CD4-positive, alpha-beta T cell (primary cell): ENCODE measurements around the gene PDLIM1. TPM values are rescaled to one million over a fixed set of nuclear protein-coding genes. Genes with fewer than 3 reads are reported as not detected.

Source experiments
- ATAC-seq: fragments of 200-7000 bp; cut with Tn5 transposase; one replicate; pipeline ENCODE4 v1.10.0; 2022; ENCODE audit warnings: mild to moderate bottlenecking; ENCODE audit not compliant: poor library complexity
- CTCF ChIA-PET: fragments of 350-600 bp; sonication (Branson Sonifier 250); formaldehyde crosslinking; loops from one replicate; lab custom pipeline; 2021; ENCODE audit warnings: antibody characterized with exemption, inconsistent platforms; lab: Charles Lee
- POLR2A ChIA-PET: fragments of 350-600 bp; sonication (Branson Sonifier 250); formaldehyde crosslinking; loops from one replicate; lab custom pipeline; 2021; ENCODE audit warnings: antibody characterized with exemption, inconsistent platforms; lab: Charles Lee
- DNase-seq, 14 experiments: peaks; one replicate each; pipeline ENCODE4 v3.0.0-alpha.2; 2013 to 2020; ENCODE audit warnings: mixed read lengths in 2 of 14
- H3K27ac ChIP-seq, 2 donors: one replicate each; pipeline versions ENCODE4 v1.5.1 to v1.7.0; 2013; ENCODE audit warnings: low read length in 2 of 2, low read depth in 1 of 2, mild to moderate bottlenecking in 1 of 2
- H3K27me3 ChIP-seq, 2 experiments: 1 replicate in 1 of 2; 2 replicates in 1 of 2; pipeline versions ENCODE4 v1.6.1 to v1.7.0; 2013; ENCODE audit warnings: low read length in 2 of 2, control low read depth in 1 of 2, mild to moderate bottlenecking in 1 of 2, moderate library complexity in 1 of 2; ENCODE audit not compliant: insufficient read depth in 2 of 2, control insufficient read depth in 1 of 2
- H3K36me3 ChIP-seq: one replicate; pipeline ENCODE4 v1.6.1; 2013; ENCODE audit warnings: low read length, control low read depth; ENCODE audit not compliant: insufficient read depth
- H3K4me1 ChIP-seq: one replicate; pipeline ENCODE4 v1.6.1; 2013; ENCODE audit warnings: low read length, control low read depth; ENCODE audit not compliant: insufficient read depth
- H3K4me3 ChIP-seq: one replicate; pipeline ENCODE4 v1.5.1; 2013; ENCODE audit warnings: mild to moderate bottlenecking, low read length, moderate library complexity
- H3K9me3 ChIP-seq, 2 experiments: 1 replicate in 1 of 2; 2 replicates in 1 of 2; pipeline versions ENCODE4 v1.6.1 to v1.7.0; 2013; ENCODE audit warnings: low read length in 2 of 2, mild to moderate bottlenecking in 2 of 2, control low read depth in 1 of 2, moderate library complexity in 1 of 2; ENCODE audit not compliant: control insufficient read depth in 1 of 2, insufficient read depth in 1 of 2
- H3K27ac Mint-ChIP-seq: one replicate; pipeline ENCODE4 v1.8.0; 2020; ENCODE audit warnings: mixed read lengths
- H3K27me3 Mint-ChIP-seq: one replicate; pipeline ENCODE4 v1.8.0; 2021; ENCODE audit warnings: mixed read lengths
- H3K36me3 Mint-ChIP-seq: one replicate; pipeline ENCODE4 v1.8.0; 2021; ENCODE audit warnings: low read depth, mixed read lengths
- H3K4me1 Mint-ChIP-seq: one replicate; pipeline ENCODE4 v1.8.0; 2021; ENCODE audit warnings: low read depth, mixed read lengths
- H3K4me3 Mint-ChIP-seq: one replicate; pipeline ENCODE4 v1.8.0; 2020; ENCODE audit warnings: mild to moderate bottlenecking, mixed read lengths
- H3K9me3 Mint-ChIP-seq: one replicate; pipeline ENCODE4 v1.8.0; 2020; ENCODE audit warnings: mixed read lengths
- intact Hi-C, 2 experiments: fragments of 100-400 bp; cut with DNase I in 1 of 2; cut with micrococcal nuclease in 1 of 2; formaldehyde crosslinking; loops; one replicate each; pipeline versions ENCODE4 v1.15.1 to v1.9.0; 2023 to 2025; cut with DNase I, micrococcal nuclease
- total RNA-seq, 174 experiments: library from RNA in 2 of 174; stranded (reverse) in 2 of 174; gene quantifications; one replicate each; pipeline ENCODE4 v1.2.3 and lab custom pipeline; 2021 to 2026
- TF ChIP-seq, protein P1 (sequence below): fragments of 200-600 bp; IDR thresholded peaks from one replicate; pipeline ENCODE4 v1.8.0; 2022; ENCODE audit warnings: antibody characterized with exemption, mild to moderate bottlenecking

PDLIM1 gene
- total RNA-seq, 2 experiments from 2014 or later, result 0.41 to 0.75 TPM

DNA sequence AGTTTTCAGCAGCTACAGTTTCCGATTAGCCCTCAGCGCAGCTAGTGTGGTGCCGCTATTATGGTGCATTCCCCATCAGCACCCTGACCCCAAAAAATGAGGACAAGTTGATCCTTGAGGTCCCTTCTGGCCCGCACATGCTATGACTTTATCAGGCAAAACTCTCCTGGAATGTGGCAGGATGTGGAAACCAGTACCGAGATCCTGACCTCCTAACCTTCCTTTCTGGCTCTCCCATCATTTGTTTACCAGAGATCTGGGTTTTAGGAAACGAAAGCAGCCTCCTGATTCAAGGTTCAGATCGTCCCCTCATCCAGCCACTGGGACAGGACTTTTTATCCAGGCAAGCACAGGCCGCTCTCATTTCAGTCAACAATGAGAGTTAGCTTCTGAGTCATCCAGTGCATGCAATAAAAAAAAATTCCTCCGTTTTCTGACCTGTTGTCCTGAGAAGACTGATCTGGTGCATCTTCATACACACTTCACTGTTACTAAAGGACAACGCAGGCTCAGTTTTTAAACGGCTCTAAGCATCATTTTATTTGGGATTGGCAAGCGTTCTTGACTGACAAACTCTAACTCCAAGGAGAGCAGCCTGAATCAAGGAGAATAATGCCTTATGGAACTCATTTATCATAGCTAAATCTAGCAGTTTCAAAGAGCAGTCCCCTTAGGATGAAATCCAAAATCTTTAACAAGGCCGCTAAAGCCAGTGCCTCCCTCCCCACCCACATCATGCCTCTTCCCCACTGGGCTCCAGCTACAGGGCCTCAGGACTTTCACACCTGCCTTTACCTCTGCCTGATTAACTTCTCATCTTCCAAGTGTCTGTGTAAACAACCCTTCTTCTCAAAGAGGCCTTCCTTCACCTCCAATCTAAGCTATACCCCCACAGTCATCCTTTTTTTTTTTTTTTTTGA lies 17.1 kb downstream of the PDLIM1 start:
- Mint-ChIP-seq H3K4me3 (no peak overlapping the region), H3K27ac (no peak overlapping the region), H3K9me3 (no peaks in the 10 kb centered on the region), H3K36me3 (no peaks in the 10 kb centered on the region), H3K27me3 (no peaks in the 10 kb centered on the region), H3K4me1 (no peaks in the 10 kb centered on the region)
- CTCF ChIA-PET, result no interaction called here
- POLR2A ChIA-PET, result interaction anchor here (0.7 kb wide), 1 partner anchor 51 kb away, joined by 3 read pairs; no protein-coding TSS in a partner anchor
- Histone ChIP-seq H3K9me3 (no peaks in the 10 kb centered on the region), H3K4me1 (no peaks in the 10 kb centered on the region), H3K36me3 (no peaks in the 10 kb centered on the region), H3K27me3 (no peaks in the 10 kb centered on the region), H3K4me3 (no peak overlapping the region), H3K27ac (no peak overlapping the region)
- DNase-seq (no peak), ATAC-seq (no peak)
- intact Hi-C loops, result no loop called here
- TF ChIP-seq, protein P1, sequence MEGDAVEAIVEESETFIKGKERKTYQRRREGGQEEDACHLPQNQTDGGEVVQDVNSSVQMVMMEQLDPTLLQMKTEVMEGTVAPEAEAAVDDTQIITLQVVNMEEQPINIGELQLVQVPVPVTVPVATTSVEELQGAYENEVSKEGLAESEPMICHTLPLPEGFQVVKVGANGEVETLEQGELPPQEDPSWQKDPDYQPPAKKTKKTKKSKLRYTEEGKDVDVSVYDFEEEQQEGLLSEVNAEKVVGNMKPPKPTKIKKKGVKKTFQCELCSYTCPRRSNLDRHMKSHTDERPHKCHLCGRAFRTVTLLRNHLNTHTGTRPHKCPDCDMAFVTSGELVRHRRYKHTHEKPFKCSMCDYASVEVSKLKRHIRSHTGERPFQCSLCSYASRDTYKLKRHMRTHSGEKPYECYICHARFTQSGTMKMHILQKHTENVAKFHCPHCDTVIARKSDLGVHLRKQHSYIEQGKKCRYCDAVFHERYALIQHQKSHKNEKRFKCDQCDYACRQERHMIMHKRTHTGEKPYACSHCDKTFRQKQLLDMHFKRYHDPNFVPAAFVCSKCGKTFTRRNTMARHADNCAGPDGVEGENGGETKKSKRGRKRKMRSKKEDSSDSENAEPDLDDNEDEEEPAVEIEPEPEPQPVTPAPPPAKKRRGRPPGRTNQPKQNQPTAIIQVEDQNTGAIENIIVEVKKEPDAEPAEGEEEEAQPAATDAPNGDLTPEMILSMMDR, result no peak

DNA sequence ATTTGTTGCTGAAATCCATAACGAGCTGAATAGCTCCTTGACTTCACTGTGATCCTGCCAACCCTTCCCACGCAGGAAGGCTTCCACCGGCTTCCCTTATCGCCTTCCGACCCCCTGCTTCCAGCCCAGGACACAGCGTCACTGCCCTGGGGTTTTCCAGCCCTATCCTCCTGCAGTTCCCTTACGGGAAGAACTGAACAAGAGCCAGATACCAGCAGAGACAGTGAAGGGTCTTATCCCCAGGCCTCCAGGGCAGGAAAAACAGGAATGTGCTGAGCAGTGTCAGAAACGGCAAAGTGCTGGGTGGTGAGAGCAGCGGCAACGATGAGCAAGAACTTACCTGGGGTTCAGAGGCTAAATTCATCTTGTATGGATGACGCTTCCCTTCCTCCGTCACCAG lies 22.4 kb downstream of the PDLIM1 start:
- ATAC-seq (no peak), DNase-seq (no peak)
- Mint-ChIP-seq H3K4me3 (no peak overlapping the region), H3K9me3 (no peaks in the 10 kb centered on the region), H3K4me1 (no peaks in the 10 kb centered on the region), H3K27ac (no peak overlapping the region), H3K27me3 (no peaks in the 10 kb centered on the region), H3K36me3 (no peaks in the 10 kb centered on the region)
- no peak overlapping the region for H3K4me3 ChIP-seq
- intact Hi-C loops, result no loop called here
- ChIA-PET POLR2A (interaction anchor here (0.6 kb wide), 1 partner anchor 1772 kb away, joined by 4 read pairs; no protein-coding TSS in a partner anchor), CTCF (no interaction called here)
- no peak overlapping the region for H3K27ac ChIP-seq
- no peaks in the 10 kb centered on the region for H3K4me1 ChIP-seq
- H3K9me3 ChIP-seq, result no peaks in the 10 kb centered on the region
- no peaks in the 10 kb centered on the region for H3K27me3 ChIP-seq
- no peaks in the 10 kb centered on the region for H3K36me3 ChIP-seq
- TF ChIP-seq, protein P1, result no peak

DNA sequence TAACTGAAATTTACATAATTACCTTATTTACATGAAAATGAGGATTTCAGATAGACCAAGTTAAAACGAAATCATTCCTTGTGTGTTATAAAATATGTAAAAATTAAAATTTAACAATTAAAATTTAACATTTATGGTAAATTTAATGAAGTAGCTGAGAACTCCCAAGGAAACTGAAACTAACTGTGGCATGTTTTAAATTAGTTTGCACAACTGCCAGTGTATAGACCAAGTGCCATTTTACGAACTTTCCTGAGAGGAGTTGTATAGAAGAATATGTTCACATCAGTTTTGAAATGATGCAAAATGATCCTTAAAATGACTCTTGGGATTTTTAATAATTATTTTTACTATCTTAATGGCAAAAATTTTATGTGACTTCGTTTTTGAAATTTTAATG lies 23.6 kb downstream of the PDLIM1 start:
- ATAC-seq (no peak), DNase-seq (no peak)
- H3K27me3 Mint-ChIP-seq, result no peaks in the 10 kb centered on the region
- no peaks in the 10 kb centered on the region for H3K9me3 ChIP-seq
- no peaks in the 10 kb centered on the region for H3K36me3 ChIP-seq
- ChIA-PET POLR2A (no interaction called here), CTCF (no interaction called here)
- H3K4me3 Mint-ChIP-seq, result no peak overlapping the region
- H3K4me1 Mint-ChIP-seq, result no peaks in the 10 kb centered on the region
- intact Hi-C loops, result no loop called here
- H3K4me3 ChIP-seq, result no peak overlapping the region
- H3K27ac Mint-ChIP-seq, result no peak overlapping the region
- H3K36me3 Mint-ChIP-seq, result no peaks in the 10 kb centered on the region
- no peak overlapping the region for H3K27ac ChIP-seq
- no peaks in the 10 kb centered on the region for H3K9me3 Mint-ChIP-seq
- no peaks in the 10 kb centered on the region for H3K27me3 ChIP-seq
- H3K4me1 ChIP-seq, result no peaks in the 10 kb centered on the region
- TF ChIP-seq, protein P1, result no peak
